Measurements from ENCODE around the gene SLC5A7.

Gene SLC5A7

GRCh38 chr2:108029496-108029895 is 43.2 kb downstream of the SLC5A7 start:
- TF ChIP-seq CTCF (IDR thresholded peaks at IDR 0.05; ENCODE audit: low read depth, low read length) = no peak

DNA sequence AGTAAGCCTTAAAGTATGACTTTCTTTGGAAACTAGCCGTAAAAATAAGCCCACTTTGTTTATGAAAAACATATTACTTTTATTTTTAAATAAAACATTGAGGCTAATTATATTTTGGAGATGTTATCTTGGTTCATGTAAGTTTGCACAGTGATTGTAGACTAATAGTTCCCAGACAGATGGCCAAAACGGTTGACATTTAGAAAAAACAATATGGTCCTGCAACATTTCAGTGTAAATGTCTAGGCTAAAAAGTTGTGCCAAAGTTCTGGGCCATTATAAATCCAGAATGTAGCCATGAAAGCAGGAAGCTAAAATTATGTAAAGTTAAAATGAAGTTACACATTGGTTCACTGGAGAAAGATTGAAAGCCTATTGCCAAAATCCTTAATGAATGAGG is 43.6 kb downstream of the SLC5A7 start:
- no peak overlapping the region for H3K4me3 ChIP-seq (ENCODE audit: low read depth, low read length)
- TF ChIP-seq CTCF (IDR thresholded peaks at IDR 0.05; ENCODE audit: low read depth, low read length) = no peak

More at GRCh38 chr2:108029496-108029895, 43.2 kb downstream of the SLC5A7 start:
- no peak overlapping the region for H3K4me3 ChIP-seq (ENCODE audit: low read depth, low read length)

DNA sequence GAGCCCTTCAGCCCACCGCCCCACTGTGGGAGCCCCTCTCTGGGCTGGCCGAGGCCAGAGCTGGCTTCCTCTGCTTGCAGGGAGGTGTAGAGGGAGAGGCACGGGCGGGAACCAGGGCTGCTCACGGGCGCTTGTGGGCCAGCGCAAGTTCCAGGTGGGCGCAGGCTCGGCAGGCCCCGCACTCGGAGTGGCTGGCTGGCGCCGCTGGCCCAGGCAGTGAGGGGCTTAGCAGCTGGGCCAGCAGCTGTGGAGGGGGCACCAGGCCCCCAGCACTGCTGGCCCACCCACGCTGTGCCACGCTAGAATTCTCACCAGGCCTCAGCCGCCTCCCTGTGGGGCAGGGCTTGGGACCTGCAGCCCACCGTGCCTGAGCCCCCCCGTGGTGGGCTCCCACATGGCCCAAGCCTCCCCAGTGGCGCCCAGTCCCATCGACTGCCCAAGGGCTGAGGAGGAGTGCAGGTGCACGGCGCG is 45.2 kb downstream of the SLC5A7 start:
- no peak overlapping the region for H3K4me3 ChIP-seq (ENCODE audit: low read depth, low read length)
- TF ChIP-seq CTCF (IDR thresholded peaks at IDR 0.05; ENCODE audit: low read depth, low read length) = no peak

GRCh38 chr2:108034843-108035242 is 48.5 kb downstream of the SLC5A7 start:
- TF ChIP-seq CTCF (IDR thresholded peaks at IDR 0.05; ENCODE audit: low read depth, low read length) = no peak
- no peak overlapping the region for H3K4me3 ChIP-seq (ENCODE audit: low read depth, low read length)

- TF ChIP-seq CTCF (IDR thresholded peaks at IDR 0.05; ENCODE audit: low read depth, low read length) = no peak
- no peak overlapping the region for H3K4me3 ChIP-seq (ENCODE audit: low read depth, low read length)
Measured at GRCh38 chr2:108048752-108049151, 62.4 kb downstream of the SLC5A7 start.

- TF ChIP-seq CTCF (IDR thresholded peaks at IDR 0.05; ENCODE audit: low read depth, low read length) = no peak
- no peak overlapping the region for H3K4me3 ChIP-seq (ENCODE audit: low read depth, low read length)
Measured at GRCh38 chr2:108058576-108059137, 72.3 kb downstream of the SLC5A7 start.

- TF ChIP-seq CTCF (IDR thresholded peaks at IDR 0.05; ENCODE audit: low read depth, low read length) = no peak
Measured at GRCh38 chr2:108061439-108062042, 75.2 kb downstream of the SLC5A7 start.

More at GRCh38 chr2:108061439-108062042, 75.2 kb downstream of the SLC5A7 start:
- H3K4me3 ChIP-seq (ENCODE audit: low read depth, low read length) = no peak overlapping the region
